ENCODE measurements around the gene RNF20.

DNA sequence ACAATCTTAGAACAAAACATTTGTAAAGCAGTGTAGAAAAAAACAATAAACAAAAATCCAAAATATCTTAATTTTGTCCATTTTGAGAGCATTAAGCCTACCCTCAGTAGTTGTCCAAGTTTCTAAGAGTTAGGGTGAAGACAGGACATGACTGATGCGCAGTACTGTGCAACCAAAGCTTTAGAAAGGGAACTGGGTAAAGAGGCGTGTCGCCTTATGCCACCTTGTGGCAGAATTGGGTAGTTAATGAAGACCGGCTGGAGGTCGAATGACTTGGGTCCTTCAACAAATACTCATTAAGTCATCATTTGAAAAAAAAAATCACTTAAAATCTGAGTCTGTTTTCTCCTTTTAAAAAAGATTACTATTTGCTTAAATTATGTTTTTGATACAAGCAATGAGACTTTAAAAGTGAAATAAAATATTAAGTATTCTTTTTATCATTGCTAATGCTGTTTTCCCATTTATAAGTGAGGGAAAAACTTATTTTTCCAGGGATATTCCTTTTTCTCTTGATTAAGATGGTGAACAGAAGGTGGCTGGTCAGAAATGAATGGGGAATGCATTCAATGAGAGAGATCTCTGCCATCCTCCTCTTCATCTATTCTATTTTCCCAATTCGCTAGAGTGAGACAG, 3.5 kb upstream of the RNF20 start:
- TF ChIP-seq, protein P1, sequence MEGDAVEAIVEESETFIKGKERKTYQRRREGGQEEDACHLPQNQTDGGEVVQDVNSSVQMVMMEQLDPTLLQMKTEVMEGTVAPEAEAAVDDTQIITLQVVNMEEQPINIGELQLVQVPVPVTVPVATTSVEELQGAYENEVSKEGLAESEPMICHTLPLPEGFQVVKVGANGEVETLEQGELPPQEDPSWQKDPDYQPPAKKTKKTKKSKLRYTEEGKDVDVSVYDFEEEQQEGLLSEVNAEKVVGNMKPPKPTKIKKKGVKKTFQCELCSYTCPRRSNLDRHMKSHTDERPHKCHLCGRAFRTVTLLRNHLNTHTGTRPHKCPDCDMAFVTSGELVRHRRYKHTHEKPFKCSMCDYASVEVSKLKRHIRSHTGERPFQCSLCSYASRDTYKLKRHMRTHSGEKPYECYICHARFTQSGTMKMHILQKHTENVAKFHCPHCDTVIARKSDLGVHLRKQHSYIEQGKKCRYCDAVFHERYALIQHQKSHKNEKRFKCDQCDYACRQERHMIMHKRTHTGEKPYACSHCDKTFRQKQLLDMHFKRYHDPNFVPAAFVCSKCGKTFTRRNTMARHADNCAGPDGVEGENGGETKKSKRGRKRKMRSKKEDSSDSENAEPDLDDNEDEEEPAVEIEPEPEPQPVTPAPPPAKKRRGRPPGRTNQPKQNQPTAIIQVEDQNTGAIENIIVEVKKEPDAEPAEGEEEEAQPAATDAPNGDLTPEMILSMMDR (IDR thresholded peaks at IDR 0.05): peak; percentile 89
- TF ChIP-seq JUN (IDR thresholded peaks at IDR 0.05): no peak
- TF ChIP-seq HOXB5 (CRISPR knock-in tag; IDR thresholded peaks at IDR 0.05): no peak
- no peak for TF ChIP-seq ZNF302 (CRISPR knock-in tag; IDR thresholded peaks at IDR 0.05)
- peak; percentile 76 to 78 for TF ChIP-seq RAD21 (conservative IDR thresholded peaks at IDR 0.05 in 1 of 2, IDR thresholded peaks at IDR 0.05 in 1 of 2)
